Frontal cortex (tissue), 1 donor: ENCODE data around the gene CNTF. TPM values are rescaled to one million over a fixed set of nuclear protein-coding genes. Genes with fewer than 3 reads are reported as not detected.

ENCODE experiments used
- total RNA-seq: library from RNA; depleted of rRNA; stranded (reverse); fragments of >200 nt; gene quantifications from one replicate; pipeline ENCODE4 v1.2.3, GENCODE V29; 2014

Gene CNTF
- total RNA-seq, 1 donor from 2014 or later, result 1.2 TPM

Other genes starting within 250 kb of the CNTF start
- gene OR5B3, start 215.8 kb upstream of the CNTF start, total RNA-seq, result not detected
- gene OR5B2, start 194.5 kb upstream of the CNTF start, total RNA-seq, result not detected
- not detected for gene OR5B12, start 180.4 kb upstream of the CNTF start, total RNA-seq
- not detected for gene OR5B21, start 114.6 kb upstream of the CNTF start, total RNA-seq
- gene LPXN, start 46.8 kb upstream of the CNTF start, total RNA-seq, result 2.4 TPM
- 47.3 TPM for gene ZFP91, start 43.6 kb upstream of the CNTF start, total RNA-seq
- gene GLYAT, start 109.3 kb downstream of the CNTF start, total RNA-seq, result not detected
- 1.2 TPM for gene GLYATL2, start 222.0 kb downstream of the CNTF start, total RNA-seq